GM21619 (cell line): Measurements from ENCODE around the gene CMSS1.

ENCODE experiments used
- ATAC-seq: cut with Tn5 transposase; IDR thresholded peaks from one replicate; pipeline ENCODE4 v1.9.1; 2021; ENCODE audit not compliant: unreplicated experiment

The CMSS1 gene

GRCh38 chr3:100010087-100010417 lies 192.4 kb downstream of the CMSS1 start:
- ATAC-seq, result no peak

DNA sequence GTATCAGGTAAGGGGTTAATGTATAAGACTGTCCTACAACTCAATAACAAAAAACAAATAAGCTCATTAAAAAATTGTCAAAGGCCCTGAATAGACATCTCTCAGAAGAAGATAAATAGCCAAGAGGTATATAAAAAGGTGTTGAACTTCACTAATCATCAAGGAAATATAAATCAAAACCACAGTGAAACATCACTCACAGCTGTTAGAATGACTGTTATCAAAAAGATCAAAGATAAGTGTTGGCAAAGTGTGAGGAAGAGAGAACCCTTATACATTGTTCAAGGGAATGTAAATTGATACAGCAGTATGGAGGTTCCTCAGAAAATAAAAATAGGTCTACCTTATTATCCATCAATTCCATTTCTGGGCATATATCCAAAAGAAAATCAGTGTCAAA lies 201.1 kb downstream of the CMSS1 start:
- no peak for ATAC-seq

GRCh38 chr3:100019719-100020118 lies 202.1 kb downstream of the CMSS1 start:
- no peak for ATAC-seq

DNA sequence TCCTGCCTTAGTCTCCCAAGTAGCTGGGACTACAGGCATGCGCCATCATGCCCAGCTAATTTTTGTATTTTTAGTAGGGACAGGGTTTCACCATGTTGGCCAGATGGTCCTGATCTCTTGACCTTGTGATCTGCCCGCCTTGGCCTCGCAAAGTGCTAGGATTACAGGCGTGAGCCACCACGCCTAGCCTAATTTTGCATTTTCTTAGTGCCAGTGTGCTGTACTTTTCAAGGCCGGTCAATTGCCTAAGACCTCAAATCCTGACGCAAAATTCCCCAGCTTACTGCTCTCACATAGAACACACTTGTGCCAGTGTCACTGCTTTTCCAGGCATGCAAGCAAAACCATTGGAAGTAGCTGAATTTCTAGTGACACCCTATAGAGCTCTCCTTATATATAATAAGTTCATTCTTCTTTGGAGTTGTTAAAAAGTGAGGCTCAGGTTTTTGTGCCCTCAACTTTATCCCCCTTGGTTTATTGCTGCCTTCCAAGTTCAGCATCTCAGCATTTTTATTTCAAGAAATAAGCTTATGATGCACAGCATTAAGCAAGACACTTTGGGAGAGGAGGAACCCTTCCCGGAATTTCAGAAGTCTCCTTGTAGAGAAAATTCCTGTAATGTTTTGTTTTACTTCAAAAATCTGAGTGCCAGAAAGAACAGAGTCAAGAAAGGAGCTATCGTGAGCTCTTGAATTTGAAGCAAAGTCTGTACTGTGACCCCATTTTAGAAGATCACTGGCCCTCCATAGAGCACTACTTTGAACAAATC lies 203.4 kb downstream of the CMSS1 start:
- no peak for ATAC-seq

DNA sequence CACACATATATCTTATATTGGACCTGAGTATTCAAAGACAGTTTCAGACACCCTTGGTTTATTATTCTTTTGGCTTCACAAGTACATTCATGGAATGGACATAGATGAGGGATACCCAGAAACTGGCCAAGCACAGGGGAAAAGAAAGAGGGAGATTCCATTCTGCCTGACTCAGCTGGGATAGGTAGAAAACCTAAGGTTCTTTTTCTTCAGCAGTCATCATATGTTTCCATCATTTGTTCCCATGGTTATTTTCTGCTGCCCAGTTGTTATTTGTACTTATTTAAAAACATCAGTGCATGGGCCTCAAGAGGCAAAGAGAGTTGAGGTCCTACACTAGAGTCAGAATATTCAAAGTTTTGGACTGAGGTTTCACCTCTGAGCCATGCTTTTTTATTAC lies 204.8 kb downstream of the CMSS1 start:
- no peak for ATAC-seq

GRCh38 chr3:100023150-100023549 lies 205.5 kb downstream of the CMSS1 start:
- no peak for ATAC-seq

GRCh38 chr3:100023595-100023994 lies 205.9 kb downstream of the CMSS1 start:
- no peak for ATAC-seq

GRCh38 chr3:100024520-100025303 lies 207.1 kb downstream of the CMSS1 start:
- no peak for ATAC-seq

DNA sequence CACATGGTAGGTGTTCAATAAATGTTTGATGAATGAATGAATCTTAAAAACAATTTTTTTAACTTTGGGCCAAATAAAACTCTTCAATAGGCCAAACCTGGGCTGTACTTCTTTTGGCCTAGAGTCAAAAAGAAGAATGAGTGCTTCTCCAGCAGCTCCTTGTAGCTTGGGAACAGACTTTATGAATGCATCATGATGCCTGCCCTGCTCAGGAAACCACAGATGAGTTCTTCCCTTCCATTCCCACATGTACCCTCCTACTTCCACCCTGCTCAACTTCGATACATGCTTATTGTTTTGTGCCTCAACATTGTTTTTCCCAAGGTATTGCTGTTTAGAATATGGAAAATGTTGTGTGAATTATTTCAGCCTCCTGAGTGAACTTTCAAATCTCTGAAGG lies 209.7 kb downstream of the CMSS1 start:
- ATAC-seq, result no peak

- no peak for ATAC-seq
These were observed 211.4 kb downstream of the CMSS1 start for GRCh38 chr3:100029052-100029451.

DNA sequence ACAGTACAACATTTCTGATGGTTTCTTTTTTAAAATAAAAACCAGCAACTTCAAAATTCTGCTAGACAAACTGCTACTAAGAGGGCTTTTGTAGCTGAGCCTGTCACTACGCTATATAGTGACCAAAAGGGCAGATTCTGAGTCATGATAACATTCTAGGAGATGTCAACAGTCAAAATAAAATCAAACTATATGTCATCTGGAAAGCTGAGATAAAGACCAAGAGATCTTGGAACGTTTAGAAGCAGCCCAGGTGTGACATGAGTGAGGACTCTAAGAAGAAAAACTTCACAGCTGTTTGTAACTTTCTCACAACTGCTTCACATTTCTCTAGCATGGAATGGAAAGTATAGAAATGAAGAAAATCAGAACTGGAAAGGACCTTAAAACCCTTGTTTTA lies 212.0 kb downstream of the CMSS1 start:
- ATAC-seq, result peak; percentile 48

GRCh38 chr3:100030346-100030745 lies 212.7 kb downstream of the CMSS1 start:
- no peak for ATAC-seq

GRCh38 chr3:100030914-100031425 lies 213.3 kb downstream of the CMSS1 start:
- ATAC-seq, result no peak

GRCh38 chr3:100032243-100032642 lies 214.6 kb downstream of the CMSS1 start:
- no peak for ATAC-seq

DNA sequence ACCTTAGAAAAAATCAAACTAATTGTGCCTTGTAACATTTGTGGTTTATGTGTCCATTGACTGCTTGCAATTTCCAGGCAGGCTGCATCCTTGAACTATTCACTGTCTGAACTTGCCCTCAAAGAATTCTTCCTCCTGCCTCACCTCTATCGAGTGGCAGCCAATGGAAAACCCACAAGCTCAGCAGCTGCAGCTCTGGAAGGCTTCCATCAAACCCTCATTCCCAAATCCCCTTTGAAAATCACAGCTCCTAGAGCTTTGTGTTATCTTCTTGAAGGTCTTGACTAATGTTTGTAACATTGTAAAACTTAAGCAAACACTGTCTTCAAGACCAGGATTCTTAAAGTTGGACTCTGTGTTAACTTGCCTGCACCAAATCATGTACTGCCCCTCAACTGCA lies 215.5 kb downstream of the CMSS1 start:
- no peak for ATAC-seq

- no peak for ATAC-seq
These were observed 216.3 kb downstream of the CMSS1 start for GRCh38 chr3:100033903-100034471.

GRCh38 chr3:100039075-100039474 lies 221.4 kb downstream of the CMSS1 start:
- no peak for ATAC-seq

GRCh38 chr3:100040451-100041225 lies 223.0 kb downstream of the CMSS1 start:
- ATAC-seq, result no peak

GRCh38 chr3:100041328-100041749 lies 223.7 kb downstream of the CMSS1 start:
- no peak for ATAC-seq

DNA sequence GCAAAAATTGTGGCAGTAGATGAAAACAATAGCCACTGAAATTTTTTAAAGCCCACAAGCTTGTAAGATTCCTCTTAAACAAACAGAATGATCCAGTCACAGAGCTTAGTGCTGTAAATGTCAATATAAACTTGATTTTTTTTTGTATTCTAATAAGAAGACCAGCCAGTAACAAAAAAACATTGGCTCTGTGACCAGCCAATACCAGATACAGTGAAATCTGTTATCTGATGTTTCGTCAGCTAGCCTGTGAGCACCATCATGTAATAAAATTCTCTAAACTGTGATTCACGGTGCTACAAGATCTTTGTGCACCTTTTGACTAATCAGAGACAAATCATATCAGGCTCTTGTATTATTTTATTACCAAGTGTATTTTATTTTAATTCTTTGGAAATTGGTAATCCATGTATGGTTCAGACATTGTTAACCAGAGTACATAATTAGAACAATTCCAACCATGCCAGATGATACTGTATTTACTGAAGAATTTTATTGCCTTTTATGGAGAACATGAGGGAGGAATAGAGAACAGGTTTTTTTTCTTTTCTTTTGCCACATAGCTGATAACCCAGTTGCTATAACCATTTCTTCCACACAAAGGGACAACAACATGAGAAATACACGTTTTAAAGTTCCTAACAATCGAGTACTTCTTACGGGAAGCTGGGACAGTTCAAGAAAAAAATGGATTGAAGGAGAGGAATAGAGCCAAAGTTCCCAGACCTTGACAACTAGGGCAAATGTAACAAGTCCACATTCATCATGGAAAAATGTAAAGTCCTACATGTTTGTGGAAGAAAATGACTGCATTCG lies 224.7 kb downstream of the CMSS1 start:
- no peak for ATAC-seq
